GM23338 (cell line): ENCODE results near the gene BRSK2. TPM values are rescaled to one million over a fixed set of nuclear protein-coding genes. Genes with fewer than 3 reads are reported as not detected.
A peak's percentile ranks its signal among the peaks of the same experiment; 100 is the strongest.

ENCODE experiments used
- ATAC-seq: fragments of 200-7000 bp; cut with Tn5 transposase; 3 replicates; pipeline ENCODE4 v1.9.1; 2020
- DNase-seq: peaks from one replicate; pipeline ENCODE4 v3.0.0-alpha.2; 2015; ENCODE audit warnings: low spot score
- H2AFZ ChIP-seq: fragments of 200-600 bp; sonication (generic); 2 replicates; pipeline ENCODE4 v1.8.0; 2016; ENCODE audit warnings: antibody characterized with exemption, mild to moderate bottlenecking, moderate library complexity
- H3F3A ChIP-seq: fragments of 200-600 bp; sonication (generic); replicated peaks from 2 replicates; pipeline ENCODE4 v1.8.0; 2017; ENCODE audit warnings: antibody characterized with exemption, mixed run types, low read depth
- H3K27ac ChIP-seq: fragments of 200-600 bp; sonication (generic); 2 replicates; pipeline ENCODE4 v1.6.1; 2016; ENCODE audit warnings: low read depth
- H3K27me3 ChIP-seq: fragments of 200-600 bp; sonication (generic); 2 replicates; pipeline ENCODE4 v1.8.0; 2016; ENCODE audit warnings: mild to moderate bottlenecking, mixed run types, moderate library complexity; ENCODE audit not compliant: insufficient read depth
- H3K36me3 ChIP-seq: fragments of 200-600 bp; sonication (generic); 2 replicates; pipeline ENCODE4 v1.8.0; 2016; ENCODE audit warnings: mild to moderate bottlenecking; ENCODE audit not compliant: insufficient read depth
- H3K4me1 ChIP-seq: fragments of 200-600 bp; sonication (generic); 2 replicates; pipeline ENCODE4 v1.8.0; 2016; ENCODE audit warnings: mild to moderate bottlenecking, moderate library complexity; ENCODE audit not compliant: insufficient read depth
- H3K4me2 ChIP-seq: fragments of 200-600 bp; sonication (generic); 2 replicates; pipeline ENCODE4 v1.7.1; 2017; ENCODE audit warnings: mixed run types
- H3K4me3 ChIP-seq: fragments of 200-600 bp; sonication (generic); 2 replicates; pipeline ENCODE4 v1.6.1; 2016; ENCODE audit warnings: mixed run types
- H3K79me2 ChIP-seq: fragments of 200-600 bp; sonication (generic); replicated peaks from 2 replicates; pipeline ENCODE4 v1.8.0; 2017; ENCODE audit warnings: mild to moderate bottlenecking; ENCODE audit not compliant: insufficient read depth
- H3K9me2 ChIP-seq: fragments of 200-600 bp; sonication (generic); 2 replicates; pipeline ENCODE4 v1.8.0; 2017; ENCODE audit not compliant: insufficient read depth
- H4K20me1 ChIP-seq: fragments of 200-600 bp; sonication (generic); replicated peaks from 2 replicates; pipeline ENCODE4 v1.8.0; 2017; ENCODE audit warnings: mild to moderate bottlenecking; ENCODE audit not compliant: insufficient read depth
- H3K27ac Mint-ChIP-seq: 2 replicates; pipeline ENCODE4 v1.8.0; 2020; ENCODE audit warnings: inconsistent platforms, mild to moderate bottlenecking, moderate library complexity, mixed read lengths
- H3K27me3 Mint-ChIP-seq: 3 replicates; pipeline ENCODE4 v1.8.0; 2022; ENCODE audit warnings: low read depth, mild to moderate bottlenecking, moderate library complexity, mixed read lengths, inconsistent platforms; ENCODE audit not compliant: insufficient read depth, poor library complexity
- H3K36me3 Mint-ChIP-seq: 3 replicates; pipeline ENCODE4 v1.8.0; 2021; ENCODE audit warnings: low read depth, mild to moderate bottlenecking, inconsistent platforms, moderate library complexity, mixed read lengths
- H3K4me1 Mint-ChIP-seq: 3 replicates; pipeline ENCODE4 v1.8.0; 2020; ENCODE audit warnings: mild to moderate bottlenecking, inconsistent platforms, mixed read lengths
- H3K4me3 Mint-ChIP-seq: 3 replicates; pipeline ENCODE4 v1.8.0; 2021; ENCODE audit warnings: moderate library complexity, mild to moderate bottlenecking, inconsistent platforms, mixed read lengths
- H3K9me3 Mint-ChIP-seq: 3 replicates; pipeline ENCODE4 v1.8.0; 2020; ENCODE audit warnings: moderate library complexity, mild to moderate bottlenecking, inconsistent platforms, mixed read lengths
- CREB1 ChIP-seq: fragments of 250-450 bp; sonication (Bioruptor Pico); IDR thresholded peaks from 2 replicates; pipeline ENCODE4 v1.5.0; 2020; ENCODE audit warnings: low read depth, mild to moderate bottlenecking, moderate library complexity
- EZH2 ChIP-seq: fragments of 200-600 bp; sonication (generic); IDR thresholded peaks from one replicate; pipeline ENCODE4 v1.8.0; 2017; ENCODE audit warnings: antibody characterized with exemption, mild to moderate bottlenecking, low read depth; ENCODE audit not compliant: unreplicated experiment
- EZH2phosphoT487 ChIP-seq: fragments of 200-600 bp; sonication (generic); IDR thresholded peaks from one replicate; pipeline ENCODE4 v1.8.1; 2018; ENCODE audit warnings: antibody characterized with exemption; ENCODE audit not compliant: unreplicated experiment
- JUNB ChIP-seq: IDR thresholded peaks from one replicate; pipeline ENCODE4 v1.6.1; 2016; ENCODE audit warnings: antibody characterized with exemption; ENCODE audit not compliant: unreplicated experiment
- NANOG ChIP-seq: IDR thresholded peaks from 2 replicates; pipeline ENCODE4 v1.6.1; 2016; ENCODE audit warnings: antibody characterized with exemption, borderline replicate concordance
- POLR2AphosphoS5 ChIP-seq: IDR thresholded peaks from 2 replicates; pipeline ENCODE4 v1.6.1; 2016; ENCODE audit warnings: antibody characterized with exemption, low read depth
- REST ChIP-seq: IDR thresholded peaks from one replicate; pipeline ENCODE4 v1.6.1; 2018; ENCODE audit warnings: antibody characterized with exemption; ENCODE audit not compliant: unreplicated experiment
- STAT1 ChIP-seq: IDR thresholded peaks from one replicate; pipeline ENCODE4 v1.6.1; 2016; ENCODE audit warnings: antibody characterized with exemption; ENCODE audit not compliant: unreplicated experiment
- ZNF114 ChIP-seq: fragments of 250-450 bp; sonication (Bioruptor Pico); IDR thresholded peaks from 2 replicates; pipeline ENCODE4 v1.5.0; 2020; ENCODE audit warnings: mild to moderate bottlenecking, moderate library complexity
- ZNF331 ChIP-seq: fragments of 250-450 bp; sonication (Bioruptor Pico); IDR thresholded peaks from 2 replicates; pipeline ENCODE4 v1.5.0; 2020; ENCODE audit warnings: low read depth, mild to moderate bottlenecking, moderate library complexity
- long read RNA-seq: library from polyadenylated mRNA; unstranded; transcript quantifications from one replicate; pipeline ENCODE4 v2.0.0, GENCODE V29; 2020; ENCODE audit not compliant: unreplicated experiment
- polyA plus RNA-seq: library from polyadenylated mRNA; unstranded; fragments of >200 nt; fragmentation: Nextera tagmentation; extraction: Ambion mirVana; gene quantifications from 2 replicates; pipeline ENCODE4 v1.2.1, GENCODE V29; 2016
- total RNA-seq: library from RNA; depleted of rRNA; stranded (reverse); fragments of >200 nt; shearing (Covaris generic); gene quantifications from 2 replicates; pipeline ENCODE4 v1.2.3, GENCODE V29; 2014; rRNA removed
- TF ChIP-seq, protein P1 (sequence below), 2 experiments: fragments of 200-600 bp in 1 of 2; sonication (generic) in 1 of 2; conservative IDR thresholded peaks; 2 replicates each; pipeline versions ENCODE4 v1.5.1 to v1.6.1; 2016 to 2017; ENCODE audit warnings: antibody characterized with exemption in 2 of 2, low read depth in 2 of 2, mild to moderate bottlenecking in 2 of 2, moderate library complexity in 1 of 2
- TF ChIP-seq, protein P2 (sequence below): fragments of 250-450 bp; sonication (Bioruptor Pico); IDR thresholded peaks from 2 replicates; pipeline ENCODE4 v1.5.0; 2020; ENCODE audit warnings: mild to moderate bottlenecking, moderate library complexity
- TF ChIP-seq, protein P3 (sequence below): IDR thresholded peaks from 2 replicates; pipeline ENCODE4 v1.6.1; 2016; ENCODE audit warnings: antibody characterized with exemption

The BRSK2 gene
- 15.0 and 20.3 TPM in 2 replicates for total RNA-seq
- 7.2 and 10.1 TPM in 2 replicates for polyA plus RNA-seq
- long read RNA-seq, partial matches to known transcripts: 1 of 5 reads
- long read RNA-seq, other reads (novel, unspliced or antisense): 4 of 5 reads

DNA sequence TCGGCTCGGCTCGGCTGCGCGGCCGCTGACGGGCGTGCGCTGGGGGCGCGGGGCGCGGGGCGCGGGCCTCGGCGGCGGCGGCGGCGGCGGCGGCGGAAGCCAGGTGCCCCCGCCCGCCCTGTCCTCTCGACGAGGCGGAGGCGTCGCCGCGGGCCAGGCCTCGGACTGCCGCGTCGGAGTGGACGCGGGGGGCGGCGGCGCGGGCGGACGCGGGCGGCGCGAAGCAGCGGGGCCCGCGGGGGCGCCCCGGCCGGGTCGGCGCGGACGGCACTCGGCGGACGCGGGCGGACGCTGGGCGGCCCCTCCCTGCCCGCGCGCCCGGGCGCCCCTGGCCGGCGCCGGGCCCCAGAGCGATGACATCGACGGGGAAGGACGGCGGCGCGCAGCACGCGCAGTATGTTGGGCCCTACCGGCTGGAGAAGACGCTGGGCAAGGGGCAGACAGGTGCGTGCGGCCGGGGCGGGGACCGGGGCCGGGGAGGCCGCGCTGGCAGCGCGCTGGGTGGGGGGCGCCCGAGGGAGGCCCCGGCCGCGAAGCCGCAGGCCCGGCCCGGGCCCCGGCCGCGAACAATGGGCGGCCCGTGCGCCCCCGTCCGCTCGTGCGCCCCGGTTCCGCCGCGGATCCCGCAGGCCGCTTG, at the start of gene BRSK2:
TSS of gene BRSK2 (plus strand) at position 3 of the 637 bp plus-strand sequence. CDS start at position 354, 351 bp downstream.
- Mint-ChIP-seq H3K36me3 (peaks cover 8% of the 10 kb centered on the region; the same call in 1 of the 3 replicates), H3K27me3 (peaks cover 29% of the 10 kb centered on the region), H3K27ac (no peak within 1 kb of the TSS), H3K4me1 (peaks cover 18% of the 10 kb centered on the region), H3K9me3 (peaks cover 4% of the 10 kb centered on the region; the same call in 1 of the 3 replicates), H3K4me3 (peak within 1 kb of the TSS; percentile 83)
- Histone ChIP-seq H3K4me1 (peaks cover 3% of the 10 kb centered on the region; the same call in 1 of the 2 replicates), H3F3A (no peaks in the 10 kb centered on the region), H3K4me3 (peak within 1 kb of the TSS; percentile 77), H3K4me2 (peak within 1 kb of the TSS; percentile 94), H2AFZ (peak within 1 kb of the TSS; percentile 52), H3K27ac (0 out of 2 replicates have a peak within 1 kb of the TSS, but pooled peaks have one; percentile 76), H3K36me3 (no peaks in the 10 kb centered on the region), H3K9me2 (no peaks in the 10 kb centered on the region), H3K27me3 (0 out of 2 replicates have a peak, but pooled peaks cover 4% of the 10 kb centered on the region), H4K20me1 (no peaks in the 10 kb centered on the region; the same call in none of the 2 replicates), H3K79me2 (peaks cover 26% of the 10 kb centered on the region)
- ATAC-seq: no peak
- DNase-seq: peak; percentile 51
- TF ChIP-seq, protein P1, sequence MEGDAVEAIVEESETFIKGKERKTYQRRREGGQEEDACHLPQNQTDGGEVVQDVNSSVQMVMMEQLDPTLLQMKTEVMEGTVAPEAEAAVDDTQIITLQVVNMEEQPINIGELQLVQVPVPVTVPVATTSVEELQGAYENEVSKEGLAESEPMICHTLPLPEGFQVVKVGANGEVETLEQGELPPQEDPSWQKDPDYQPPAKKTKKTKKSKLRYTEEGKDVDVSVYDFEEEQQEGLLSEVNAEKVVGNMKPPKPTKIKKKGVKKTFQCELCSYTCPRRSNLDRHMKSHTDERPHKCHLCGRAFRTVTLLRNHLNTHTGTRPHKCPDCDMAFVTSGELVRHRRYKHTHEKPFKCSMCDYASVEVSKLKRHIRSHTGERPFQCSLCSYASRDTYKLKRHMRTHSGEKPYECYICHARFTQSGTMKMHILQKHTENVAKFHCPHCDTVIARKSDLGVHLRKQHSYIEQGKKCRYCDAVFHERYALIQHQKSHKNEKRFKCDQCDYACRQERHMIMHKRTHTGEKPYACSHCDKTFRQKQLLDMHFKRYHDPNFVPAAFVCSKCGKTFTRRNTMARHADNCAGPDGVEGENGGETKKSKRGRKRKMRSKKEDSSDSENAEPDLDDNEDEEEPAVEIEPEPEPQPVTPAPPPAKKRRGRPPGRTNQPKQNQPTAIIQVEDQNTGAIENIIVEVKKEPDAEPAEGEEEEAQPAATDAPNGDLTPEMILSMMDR (conservative IDR thresholded peaks at IDR 0.05; ENCODE audit: low read depth in 2 of 2): no peak
- no peak for TF ChIP-seq EZH2
- no peak for TF ChIP-seq EZH2phosphoT487
- TF ChIP-seq REST: no peak
- TF ChIP-seq ZNF331 (CRISPR knock-in tag): no peak
- TF ChIP-seq CREB1 (CRISPR knock-in tag): no peak
- TF ChIP-seq, protein P2, sequence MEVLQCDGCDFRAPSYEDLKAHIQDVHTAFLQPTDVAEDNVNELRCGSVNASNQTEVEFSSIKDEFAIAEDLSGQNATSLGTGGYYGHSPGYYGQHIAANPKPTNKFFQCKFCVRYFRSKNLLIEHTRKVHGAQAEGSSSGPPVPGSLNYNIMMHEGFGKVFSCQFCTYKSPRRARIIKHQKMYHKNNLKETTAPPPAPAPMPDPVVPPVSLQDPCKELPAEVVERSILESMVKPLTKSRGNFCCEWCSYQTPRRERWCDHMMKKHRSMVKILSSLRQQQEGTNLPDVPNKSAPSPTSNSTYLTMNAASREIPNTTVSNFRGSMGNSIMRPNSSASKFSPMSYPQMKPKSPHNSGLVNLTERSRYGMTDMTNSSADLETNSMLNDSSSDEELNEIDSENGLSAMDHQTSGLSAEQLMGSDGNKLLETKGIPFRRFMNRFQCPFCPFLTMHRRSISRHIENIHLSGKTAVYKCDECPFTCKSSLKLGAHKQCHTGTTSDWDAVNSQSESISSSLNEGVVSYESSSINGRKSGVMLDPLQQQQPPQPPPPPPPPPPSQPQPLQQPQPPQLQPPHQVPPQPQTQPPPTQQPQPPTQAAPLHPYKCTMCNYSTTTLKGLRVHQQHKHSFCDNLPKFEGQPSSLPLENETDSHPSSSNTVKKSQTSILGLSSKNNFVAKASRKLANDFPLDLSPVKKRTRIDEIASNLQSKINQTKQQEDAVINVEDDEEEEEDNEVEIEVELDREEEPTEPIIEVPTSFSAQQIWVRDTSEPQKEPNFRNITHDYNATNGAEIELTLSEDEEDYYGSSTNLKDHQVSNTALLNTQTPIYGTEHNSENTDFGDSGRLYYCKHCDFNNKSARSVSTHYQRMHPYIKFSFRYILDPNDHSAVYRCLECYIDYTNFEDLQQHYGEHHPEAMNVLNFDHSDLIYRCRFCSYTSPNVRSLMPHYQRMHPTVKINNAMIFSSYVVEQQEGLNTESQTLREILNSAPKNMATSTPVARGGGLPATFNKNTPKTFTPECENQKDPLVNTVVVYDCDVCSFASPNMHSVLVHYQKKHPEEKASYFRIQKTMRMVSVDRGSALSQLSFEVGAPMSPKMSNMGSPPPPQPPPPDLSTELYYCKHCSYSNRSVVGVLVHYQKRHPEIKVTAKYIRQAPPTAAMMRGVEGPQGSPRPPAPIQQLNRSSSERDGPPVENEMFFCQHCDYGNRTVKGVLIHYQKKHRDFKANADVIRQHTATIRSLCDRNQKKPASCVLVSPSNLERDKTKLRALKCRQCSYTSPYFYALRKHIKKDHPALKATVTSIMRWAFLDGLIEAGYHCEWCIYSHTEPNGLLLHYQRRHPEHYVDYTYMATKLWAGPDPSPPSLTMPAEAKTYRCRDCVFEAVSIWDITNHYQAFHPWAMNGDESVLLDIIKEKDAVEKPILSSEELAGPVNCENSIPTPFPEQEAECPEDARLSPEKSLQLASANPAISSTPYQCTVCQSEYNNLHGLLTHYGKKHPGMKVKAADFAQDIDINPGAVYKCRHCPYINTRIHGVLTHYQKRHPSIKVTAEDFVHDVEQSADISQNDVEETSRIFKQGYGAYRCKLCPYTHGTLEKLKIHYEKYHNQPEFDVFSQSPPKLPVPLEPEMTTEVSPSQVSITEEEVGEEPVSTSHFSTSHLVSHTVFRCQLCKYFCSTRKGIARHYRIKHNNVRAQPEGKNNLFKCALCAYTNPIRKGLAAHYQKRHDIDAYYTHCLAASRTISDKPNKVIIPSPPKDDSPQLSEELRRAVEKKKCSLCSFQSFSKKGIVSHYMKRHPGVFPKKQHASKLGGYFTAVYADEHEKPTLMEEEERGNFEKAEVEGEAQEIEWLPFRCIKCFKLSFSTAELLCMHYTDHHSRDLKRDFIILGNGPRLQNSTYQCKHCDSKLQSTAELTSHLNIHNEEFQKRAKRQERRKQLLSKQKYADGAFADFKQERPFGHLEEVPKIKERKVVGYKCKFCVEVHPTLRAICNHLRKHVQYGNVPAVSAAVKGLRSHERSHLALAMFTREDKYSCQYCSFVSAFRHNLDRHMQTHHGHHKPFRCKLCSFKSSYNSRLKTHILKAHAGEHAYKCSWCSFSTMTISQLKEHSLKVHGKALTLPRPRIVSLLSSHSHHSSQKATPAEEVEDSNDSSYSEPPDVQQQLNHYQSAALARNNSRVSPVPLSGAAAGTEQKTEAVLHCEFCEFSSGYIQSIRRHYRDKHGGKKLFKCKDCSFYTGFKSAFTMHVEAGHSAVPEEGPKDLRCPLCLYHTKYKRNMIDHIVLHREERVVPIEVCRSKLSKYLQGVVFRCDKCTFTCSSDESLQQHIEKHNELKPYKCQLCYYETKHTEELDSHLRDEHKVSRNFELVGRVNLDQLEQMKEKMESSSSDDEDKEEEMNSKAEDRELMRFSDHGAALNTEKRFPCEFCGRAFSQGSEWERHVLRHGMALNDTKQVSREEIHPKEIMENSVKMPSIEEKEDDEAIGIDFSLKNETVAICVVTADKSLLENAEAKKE (CRISPR knock-in tag): no peak
- TF ChIP-seq ZNF114 (CRISPR knock-in tag): no peak
- TF ChIP-seq, protein P3, sequence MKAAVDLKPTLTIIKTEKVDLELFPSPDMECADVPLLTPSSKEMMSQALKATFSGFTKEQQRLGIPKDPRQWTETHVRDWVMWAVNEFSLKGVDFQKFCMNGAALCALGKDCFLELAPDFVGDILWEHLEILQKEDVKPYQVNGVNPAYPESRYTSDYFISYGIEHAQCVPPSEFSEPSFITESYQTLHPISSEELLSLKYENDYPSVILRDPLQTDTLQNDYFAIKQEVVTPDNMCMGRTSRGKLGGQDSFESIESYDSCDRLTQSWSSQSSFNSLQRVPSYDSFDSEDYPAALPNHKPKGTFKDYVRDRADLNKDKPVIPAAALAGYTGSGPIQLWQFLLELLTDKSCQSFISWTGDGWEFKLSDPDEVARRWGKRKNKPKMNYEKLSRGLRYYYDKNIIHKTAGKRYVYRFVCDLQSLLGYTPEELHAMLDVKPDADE: no peak
- no peak for TF ChIP-seq JUNB
- no peak for TF ChIP-seq NANOG
- no peak for TF ChIP-seq POLR2AphosphoS5
- no peak for TF ChIP-seq STAT1
